Astrocyte (in vitro differentiated cells and primary cell): ENCODE results near the gene TRIAP1. TPM values are rescaled to one million over a fixed set of nuclear protein-coding genes. Genes with fewer than 3 reads are reported as not detected.
"Not testable (repeated sequence)": the region's sequence is repeated elsewhere in the genome, so short reads cannot be mapped to it uniquely, and the experiment has no call there.

ENCODE experiments used
- DNase-seq: peaks from one replicate; pipeline ENCODE4 v3.0.0-alpha.2; 2010; ENCODE audit warnings: low read depth
- FAIRE-seq: peaks from 2 replicates; lab custom pipeline; 2011; peaks lifted over from hg19 to GRCh38; lab: Jason Lieb, UNC
- H2AFZ ChIP-seq: 2 replicates; pipeline ENCODE4 v1.6.0; 2012; ENCODE audit warnings: low read depth, low read length, inconsistent platforms
- H3K27ac ChIP-seq: 2 replicates; pipeline ENCODE4 v1.5.1; 2011; ENCODE audit warnings: low read depth, low read length, inconsistent platforms
- H3K27me3 ChIP-seq: 2 replicates; pipeline ENCODE4 v1.6.0; 2011; ENCODE audit warnings: low read length, inconsistent platforms; ENCODE audit not compliant: insufficient read depth
- H3K36me3 ChIP-seq: 2 replicates; pipeline ENCODE4 v1.5.1; 2011; ENCODE audit warnings: low read length, inconsistent platforms; ENCODE audit not compliant: insufficient read depth
- H3K4me1 ChIP-seq: 2 replicates; pipeline ENCODE4 v1.5.1; 2011; ENCODE audit warnings: low read length, inconsistent platforms; ENCODE audit not compliant: insufficient read depth
- H3K4me2 ChIP-seq: 2 replicates; pipeline ENCODE4 v1.6.0; 2012; ENCODE audit warnings: low read length, inconsistent platforms
- H3K4me3 ChIP-seq: 2 replicates; pipeline ENCODE4 v1.5.1; 2011; ENCODE audit warnings: low read depth, mild to moderate bottlenecking, low read length, inconsistent platforms; ENCODE audit not compliant: insufficient read depth
- H3K79me2 ChIP-seq: 2 replicates; pipeline ENCODE4 v1.6.0; 2012; ENCODE audit warnings: mild to moderate bottlenecking, low read length, inconsistent platforms; ENCODE audit not compliant: insufficient read depth
- H3K9ac ChIP-seq: 2 replicates; pipeline ENCODE4 v1.6.0; 2012; ENCODE audit warnings: mild to moderate bottlenecking, low read length, inconsistent platforms
- H3K9me3 ChIP-seq: 2 replicates; pipeline ENCODE4 v1.5.1; 2012; ENCODE audit warnings: low read depth, mild to moderate bottlenecking, low read length, inconsistent platforms; ENCODE audit not compliant: insufficient read depth
- H4K20me1 ChIP-seq: 2 replicates; pipeline ENCODE4 v1.6.0; 2012; ENCODE audit warnings: low read length, inconsistent platforms; ENCODE audit not compliant: insufficient read depth
- H3K27ac Mint-ChIP-seq: one replicate; pipeline ENCODE4 v1.8.0; 2021; ENCODE audit warnings: mild to moderate bottlenecking, mixed read lengths; ENCODE audit not compliant: unreplicated experiment
- H3K27me3 Mint-ChIP-seq: one replicate; pipeline ENCODE4 v1.8.0; 2021; ENCODE audit warnings: low read depth, mixed read lengths; ENCODE audit not compliant: unreplicated experiment
- H3K36me3 Mint-ChIP-seq: one replicate; pipeline ENCODE4 v1.8.0; 2021; ENCODE audit warnings: low read depth, mixed read lengths; ENCODE audit not compliant: unreplicated experiment
- H3K4me1 Mint-ChIP-seq: one replicate; pipeline ENCODE4 v1.8.0; 2021; ENCODE audit warnings: low read depth, mixed read lengths; ENCODE audit not compliant: unreplicated experiment
- H3K4me3 Mint-ChIP-seq: one replicate; pipeline ENCODE4 v1.8.0; 2021; ENCODE audit warnings: mild to moderate bottlenecking, moderate library complexity, mixed read lengths; ENCODE audit not compliant: unreplicated experiment
- H3K9me3 Mint-ChIP-seq: one replicate; pipeline ENCODE4 v1.8.0; 2021; ENCODE audit warnings: mild to moderate bottlenecking, mixed read lengths; ENCODE audit not compliant: unreplicated experiment
- CTCF ChIP-seq: IDR thresholded peaks from 2 replicates; pipeline ENCODE4 v1.5.1; 2011; ENCODE audit warnings: low read depth, mild to moderate bottlenecking, inconsistent platforms, low read length, moderate library complexity; ENCODE audit not compliant: insufficient read depth
- EZH2 ChIP-seq: IDR thresholded peaks from 2 replicates; pipeline ENCODE4 v1.6.1; 2012; ENCODE audit warnings: mild to moderate bottlenecking, low read length, inconsistent platforms; ENCODE audit not compliant: insufficient read depth
- total RNA-seq: library from RNA; stranded (reverse); gene quantifications from 2 replicates; pipeline ENCODE4 v1.2.1, GENCODE V29; 2021

The TRIAP1 gene
- total RNA-seq, 1 donor from 2014 or later: 54.0 TPM

DNA sequence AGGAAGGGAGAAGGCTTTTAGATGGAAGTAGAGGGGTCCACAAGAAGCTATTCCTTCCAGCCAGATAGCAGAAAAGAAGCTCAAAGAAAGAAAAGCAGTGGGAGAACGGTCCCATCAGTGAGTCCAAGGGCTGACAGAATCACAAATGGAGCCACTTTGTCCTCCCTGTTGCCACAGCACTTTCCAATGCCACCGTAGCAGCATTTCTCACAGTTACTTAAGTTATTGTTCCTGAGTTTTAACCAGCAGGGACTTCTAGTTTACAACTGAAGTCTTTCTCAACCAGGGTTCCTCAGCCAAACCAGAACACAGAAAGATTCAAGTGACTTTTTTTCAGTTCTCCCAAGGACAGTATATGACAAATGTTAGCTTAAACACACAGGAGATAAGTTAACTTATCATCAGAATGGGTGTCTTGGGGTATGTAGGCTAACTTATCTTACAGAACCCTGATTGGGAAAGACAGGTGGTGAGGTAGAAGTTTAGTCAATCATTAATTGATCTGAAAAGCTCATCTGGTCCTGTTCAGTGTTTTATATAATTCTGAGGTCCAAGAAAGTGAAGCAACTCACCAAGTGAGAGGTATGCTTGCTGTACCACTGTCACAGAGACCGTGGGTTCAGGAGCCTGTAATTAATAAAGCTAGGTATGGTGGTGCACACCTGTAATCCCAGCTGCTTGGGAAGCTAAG, 7.0 kb upstream of the TRIAP1 start:
- H3K36me3 Mint-ChIP-seq: peaks cover 6% of the 10 kb centered on the region
- H3K4me3 Mint-ChIP-seq: no peak overlapping the region
- no peaks in the 10 kb centered on the region for H3K4me1 Mint-ChIP-seq
- no peaks in the 10 kb centered on the region for H3K27me3 ChIP-seq
- no peaks in the 10 kb centered on the region for H3K9me3 Mint-ChIP-seq
- peaks cover 34% of the 10 kb centered on the region for H4K20me1 ChIP-seq
- no peak overlapping the region for H3K4me3 ChIP-seq
- DNase-seq (no peak), FAIRE-seq (no peak)
- no peak overlapping the region for H2AFZ ChIP-seq
- no peaks in the 10 kb centered on the region for H3K4me1 ChIP-seq
- H3K27ac ChIP-seq: no peak overlapping the region
- no peak for TF ChIP-seq EZH2
- no peak for TF ChIP-seq CTCF
- no peaks in the 10 kb centered on the region for H3K27me3 Mint-ChIP-seq
- no peak overlapping the region for H3K9ac ChIP-seq
- peaks cover 47% of the 10 kb centered on the region for H3K79me2 ChIP-seq
- no peak overlapping the region for H3K27ac Mint-ChIP-seq
- no peaks in the 10 kb centered on the region for H3K9me3 ChIP-seq
- no peak overlapping the region for H3K4me2 ChIP-seq
- H3K36me3 ChIP-seq: peaks cover 20% of the 10 kb centered on the region

GRCh38 chr12:120452524-120452923, 6.3 kb upstream of the TRIAP1 start:
- not testable (repeated sequence) for H3K27ac Mint-ChIP-seq
- peaks cover 54% of the 10 kb centered on the region for H3K79me2 ChIP-seq

DNA sequence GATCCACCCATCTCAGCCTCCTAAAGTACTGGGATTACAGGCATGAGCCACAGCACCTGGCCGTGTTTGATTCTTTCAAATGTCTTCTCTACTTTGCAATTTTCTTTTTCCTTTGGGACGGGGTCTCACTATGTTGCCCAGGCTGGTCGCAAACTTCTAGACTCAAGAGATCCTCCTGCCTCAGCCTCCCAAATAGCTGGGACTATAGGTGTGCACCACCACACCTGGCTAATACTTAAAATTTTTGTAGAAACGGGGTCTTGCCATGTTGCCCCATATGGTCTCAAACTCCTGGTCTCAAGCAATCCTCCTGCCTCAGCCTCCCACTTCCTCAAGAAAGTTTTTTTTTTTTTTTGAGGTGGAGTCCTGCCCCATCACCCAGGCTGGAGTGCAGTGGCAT, 1.8 kb upstream of the TRIAP1 start:
- H3K27ac ChIP-seq: no peak overlapping the region
- Mint-ChIP-seq H3K9me3 (no peaks in the 10 kb centered on the region), H3K27me3 (no peaks in the 10 kb centered on the region), H3K27ac (no peak overlapping the region), H3K36me3 (peaks cover 7% of the 10 kb centered on the region), H3K4me1 (peaks cover 14% of the 10 kb centered on the region), H3K4me3 (peak overlapping the region; percentile 100)
- peak overlapping the region; percentile 97 for H3K9ac ChIP-seq
- peaks cover 80% of the 10 kb centered on the region for H3K79me2 ChIP-seq
- peaks cover 35% of the 10 kb centered on the region for H4K20me1 ChIP-seq
- no peaks in the 10 kb centered on the region for H3K9me3 ChIP-seq
- H3K4me3 ChIP-seq: no peak overlapping the region
- H2AFZ ChIP-seq: no peak overlapping the region
- H3K4me2 ChIP-seq: peak overlapping the region; percentile 97
- FAIRE-seq (no peak), DNase-seq (no peak)
- H3K4me1 ChIP-seq: peaks cover 12% of the 10 kb centered on the region
- TF ChIP-seq CTCF: no peak
- TF ChIP-seq EZH2: no peak
- no peaks in the 10 kb centered on the region for H3K27me3 ChIP-seq
- H3K36me3 ChIP-seq: peaks cover 22% of the 10 kb centered on the region

More at GRCh38 chr12:120452524-120452923, 6.3 kb upstream of the TRIAP1 start:
- H3K36me3 ChIP-seq: peaks cover 16% of the 10 kb centered on the region
- not testable (repeated sequence) for H3K9ac ChIP-seq, H3K4me1 Mint-ChIP-seq, H3K27me3 Mint-ChIP-seq, H3K4me1 ChIP-seq, DNase-seq, H3K9me3 ChIP-seq, H2AFZ ChIP-seq, H3K27ac ChIP-seq, H3K4me3 Mint-ChIP-seq, H3K9me3 Mint-ChIP-seq, H3K4me2 ChIP-seq, FAIRE-seq, H3K27me3 ChIP-seq, H3K4me3 ChIP-seq, H3K36me3 Mint-ChIP-seq
- peaks cover 40% of the 10 kb centered on the region for H4K20me1 ChIP-seq

DNA sequence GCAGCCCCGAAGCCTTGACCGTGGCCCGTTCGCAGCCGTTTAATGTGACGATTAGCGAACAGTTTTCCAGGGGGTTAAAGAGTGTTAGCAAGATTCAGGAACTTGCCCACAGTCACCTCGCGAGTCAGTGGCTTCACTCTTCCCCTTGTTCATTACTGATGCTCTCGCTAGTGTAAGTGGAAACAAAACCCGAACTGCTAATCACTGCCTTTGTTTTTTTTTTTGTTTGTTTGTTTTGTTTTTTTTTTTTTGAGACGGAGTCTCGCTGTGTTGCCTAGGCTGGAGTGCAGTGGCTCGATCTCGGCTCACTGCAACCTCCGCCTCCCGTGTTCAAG, 627 bp upstream of the TRIAP1 start:
- Histone ChIP-seq H3K27ac (peak overlapping the region; percentile 82), H2AFZ (peak overlapping the region; percentile 92), H3K4me3 (peak overlapping the region; percentile 99), H4K20me1 (peaks cover 30% of the 10 kb centered on the region), H3K79me2 (peaks cover 82% of the 10 kb centered on the region), H3K4me1 (peaks cover 12% of the 10 kb centered on the region), H3K4me2 (peak overlapping the region; percentile 97), H3K36me3 (peaks cover 28% of the 10 kb centered on the region), H3K9ac (peak overlapping the region; percentile 97)
- H3K9me3 Mint-ChIP-seq, H3K36me3 Mint-ChIP-seq, H3K27me3 ChIP-seq, DNase-seq, H3K27me3 Mint-ChIP-seq, FAIRE-seq, H3K9me3 ChIP-seq: not testable (repeated sequence)
- Mint-ChIP-seq H3K27ac (peak overlapping the region; percentile 97), H3K4me3 (peak overlapping the region; percentile 100), H3K4me1 (peaks cover 14% of the 10 kb centered on the region)
